K562 (cell line): Measurements from ENCODE around the gene CXCL16. TPM values are rescaled to one million over a fixed set of nuclear protein-coding genes. Genes with fewer than 3 reads are reported as not detected.
A peak's percentile ranks its signal among the peaks of the same experiment; 100 is the strongest.

Experiments
- ATAC-seq: fragments of 200-7000 bp; cut with Tn5 transposase; 3 replicates; pipeline ENCODE4 v1.9.1; 2020; ENCODE audit warnings: moderate library complexity
- BruUV-seq: library from RNA; stranded (reverse); fragments of 400-500 nt; replicated peaks from 2 replicates; lab custom pipeline; 2021; lab: Mats Ljungman, UMichigan
- CTCF ChIA-PET: fragments of 300-600 bp; formaldehyde crosslinking; extraction: SDS; loops from one replicate; lab custom pipeline; 2021; ENCODE audit warnings: low intra/inter-chr PET ratio; lab: Yijun Ruan, JAX
- POLR2A ChIA-PET: fragments of 300-600, 350-650 bp; sonication (Branson Sonifier 250); formaldehyde crosslinking; extraction: SDS; loops from one replicate; lab custom pipeline; 2021; ENCODE audit warnings: antibody characterized with exemption, inconsistent platforms; lab: Yijun Ruan, JAX
- DNase-seq, 4 experiments: peaks; one replicate each; pipeline versions ENCODE4 v3.0.0 to v3.0.0-alpha.2; 2011 to 2018; ENCODE audit warnings: low spot score in 3 of 4, mixed read lengths in 3 of 4; ENCODE audit errors: extremely low read depth in 1 of 4
- FAIRE-seq: peaks from 2 replicates; lab custom pipeline; 2011; peaks lifted over from hg19 to GRCh38; lab: Jason Lieb, UNC
- H2AFZ ChIP-seq: 2 replicates; pipeline ENCODE4 v1.6.0; 2011; ENCODE audit warnings: low read depth, low read length, control low read depth, inconsistent platforms
- H3K27ac ChIP-seq: fragments of 200-600 bp; 3 replicates; pipeline ENCODE4 v1.8.0; 2011; ENCODE audit warnings: low read depth, mild to moderate bottlenecking, control low read depth, inconsistent platforms, low read length, moderate library complexity, mixed read lengths; ENCODE audit errors: extremely low read depth
- H3K27me3 ChIP-seq, 2 experiments: fragments of 300-600 bp in 1 of 2; 2 replicates in 1 of 2; 3 replicates in 1 of 2; pipeline versions ENCODE4 v1.6.0 to v1.8.0; 2011; ENCODE audit warnings: inconsistent platforms in 2 of 2, low read length in 2 of 2, mild to moderate bottlenecking in 1 of 2, mixed read lengths in 1 of 2, moderate library complexity in 1 of 2; ENCODE audit not compliant: control insufficient read depth in 2 of 2, insufficient read depth in 2 of 2
- H3K36me3 ChIP-seq: fragments of 300-600 bp; 3 replicates; pipeline ENCODE4 v1.8.0; 2011; ENCODE audit warnings: mild to moderate bottlenecking, low read length, inconsistent platforms; ENCODE audit not compliant: control insufficient read depth, insufficient read depth
- H3K4me1 ChIP-seq, 2 experiments: fragments of 200-600 bp in 1 of 2; replicated peaks in 1 of 2; 2 replicates in 1 of 2; 3 replicates in 1 of 2; pipeline versions ENCODE4 v1.5.1 to v1.8.0; 2011; ENCODE audit warnings: inconsistent platforms in 2 of 2, low read length in 2 of 2, mild to moderate bottlenecking in 1 of 2, mixed read lengths in 1 of 2, moderate library complexity in 1 of 2; ENCODE audit not compliant: control insufficient read depth in 2 of 2, insufficient read depth in 2 of 2
- H3K4me2 ChIP-seq: 2 replicates; pipeline ENCODE4 v1.6.1; 2011; ENCODE audit warnings: low read length, control low read depth, inconsistent platforms, mixed read lengths; ENCODE audit not compliant: insufficient read depth
- H3K4me3 ChIP-seq: fragments of 200-600 bp; sonication (generic), shearing (Covaris generic); 2 replicates; pipeline ENCODE4 v1.5.1; 2016; ENCODE audit warnings: control low read depth, inconsistent platforms
- H3K79me2 ChIP-seq: fragments of 200-600 bp; 3 replicates; pipeline ENCODE4 v1.8.0; 2011; ENCODE audit warnings: low read length, inconsistent platforms; ENCODE audit not compliant: control insufficient read depth, insufficient read depth
- H3K9ac ChIP-seq, 2 experiments: 2 replicates each; pipeline versions ENCODE4 v1.6.0 to v1.6.1; 2011; ENCODE audit warnings: low read depth in 2 of 2, low read length in 2 of 2, control low read depth in 1 of 2, inconsistent platforms in 1 of 2, mild to moderate bottlenecking in 1 of 2, mixed read lengths in 1 of 2; ENCODE audit not compliant: insufficient read depth in 1 of 2
- H3K9me1 ChIP-seq: one replicate; pipeline ENCODE4 v1.6.0; 2011; ENCODE audit warnings: inconsistent platforms, mild to moderate bottlenecking, low read length, moderate library complexity; ENCODE audit not compliant: control insufficient read depth, insufficient read depth
- H3K9me3 ChIP-seq: replicated peaks from 2 replicates; pipeline ENCODE4 v1.5.1; 2011; ENCODE audit warnings: low read depth, low read length, inconsistent platforms; ENCODE audit not compliant: control insufficient read depth, insufficient read depth
- H4K20me1 ChIP-seq: replicated peaks from 2 replicates; pipeline ENCODE4 v1.6.1; 2011; ENCODE audit warnings: low read length, inconsistent platforms, mixed read lengths; ENCODE audit not compliant: control insufficient read depth, insufficient read depth
- BHLHE40 ChIP-seq: IDR thresholded peaks from 2 replicates; pipeline ENCODE4 v1.6.1; 2011; ENCODE audit warnings: low read length, improper control_type of control experiment
- JUND ChIP-seq, 2 experiments: IDR thresholded peaks; 2 replicates in 1 of 2; 3 replicates in 1 of 2; pipeline ENCODE4 v1.6.1; 2011; ENCODE audit warnings: borderline replicate concordance in 2 of 2, low read depth in 2 of 2, low read length in 2 of 2, improper control_type of control experiment in 1 of 2, missing biosample characterization in 1 of 2, missing genetic modification characterization in 1 of 2, missing genetic modification reagents in 1 of 2
- ZKSCAN1 ChIP-seq: fragments of 150-350 bp; IDR thresholded peaks from 2 replicates; pipeline ENCODE4 v1.6.1; 2016; ENCODE audit warnings: low read depth, low read length
- ZNF408 ChIP-seq: fragments of 250-450 bp; sonication (Bioruptor Pico); IDR thresholded peaks from 2 replicates; pipeline ENCODE4 v1.4.0; 2020; ENCODE audit warnings: low read depth, mild to moderate bottlenecking, moderate library complexity
- WGBS: fragments of 100-300 bp; shearing (Covaris generic); methylation state at CpG from one replicate; pipeline ENCODE4 v1.1.6; 2016; ENCODE audit warnings: low coverage, mixed read lengths; ENCODE audit not compliant: insufficient coverage; ENCODE audit errors: missing lambda C conversion rate; 5-methylcytosine and 5-hydroxymethylcytosine counted together
- in situ Hi-C: fragments of 300-500 bp; cut with MboI; formaldehyde crosslinking; loops from 4 replicates; pipeline ENCODE4 v1.15.0; 2018; ENCODE audit warnings: inconsistent platforms, mixed read lengths
- intact Hi-C: fragments of 100-400 bp; cut with micrococcal nuclease; formaldehyde crosslinking; loops from 2 replicates; pipeline ENCODE4 v1.14.2; 2022
- polyA plus RNA-seq, 8 experiments: library from polyadenylated mRNA; depleted of rRNA in 4 of 8; stranded (reverse) in 5 of 8; unstranded in 3 of 8; fragments of >200 nt; fragmentation: Nextera tagmentation in 2 of 8; fragmentation: Illumina TruSeq in 1 of 8; extraction: Ambion mirVana in 2 of 8; extraction: Trizol in 1 of 8; gene quantifications; 2 replicates each; pipeline versions ENCODE4 v1.2.1 to v1.2.3, GENCODE V29; 2011 to 2014; ENCODE audit warnings: inconsistent platforms in 1 of 8, missing spikeins in 1 of 8
- total RNA-seq, 7 experiments: library from RNA; depleted of rRNA in 6 of 7; stranded (reverse); fragments of >200 nt in 6 of 7; fragmentation: Illumina TruSeq in 2 of 7; extraction: Trizol in 2 of 7; gene quantifications; 2 replicates each; pipeline versions ENCODE4 v1.2.1 to v1.2.3, GENCODE V29; 2011 to 2021; ENCODE audit warnings: low replicate concordance in 1 of 7

The CXCL16 gene
- total and polyA plus RNA-seq, 9 of the 15 experiments (the other 6 are each of a cell fraction or from before 2014, with no cell fraction given) = 0.05 to 0.68 (median 0.22) TPM; not detected in 2

GRCh38 chr17:4780325-4780955, 40.7 kb upstream of the CXCL16 start:
- Histone ChIP-seq H4K20me1 (no peaks in the 10 kb centered on the region), H3K4me2 (no peak overlapping the region), H3K9ac (no peak overlapping the region), H2AFZ (no peak overlapping the region), H3K27me3 (peaks cover 3 to 26% of the 10 kb centered on the region in 2 experiments; a peak in 3 of 5 replicates), H3K4me3 (no peak overlapping the region), H3K9me1 (no peaks in the 10 kb centered on the region), H3K9me3 (no peaks in the 10 kb centered on the region), H3K27ac (no peak overlapping the region), H3K36me3 (no peaks in the 10 kb centered on the region), H3K79me2 (no peaks in the 10 kb centered on the region), H3K4me1 (peaks cover 0 to 11% of the 10 kb centered on the region in 2 experiments; a peak in 3 of 5 replicates)
- FAIRE-seq (no peak), DNase-seq (no peak), ATAC-seq (no peak)
- no peak for TF ChIP-seq JUND (IDR thresholded peaks at IDR 0.05; ENCODE audit: borderline replicate concordance, low read depth, low read length)
- no peak for TF ChIP-seq JUND (tag; IDR thresholded peaks at IDR 0.05; ENCODE audit: borderline replicate concordance, low read depth, low read length)
- no peak for TF ChIP-seq ZNF408 (CRISPR knock-in tag)
- peak; percentile 86 for TF ChIP-seq ZKSCAN1
- no peak for TF ChIP-seq BHLHE40
- ChIA-PET CTCF (no interaction called here), POLR2A (interaction anchor here (0.6 kb wide), 1 partner anchor 45 kb away, joined by 3 read pairs; no protein-coding TSS in a partner anchor)
- in situ Hi-C loops = no loop called here
- intact Hi-C loops = no loop called here
- WGBS = 4% methylated on average over 11 of the region's 11 CpGs
- no TSS peak for BruUV-seq
